Non-pigmented ciliary epithelial cell (primary cell): ENCODE measurements around the gene COA3.

Source experiments
- DNase-seq: peaks from one replicate; pipeline ENCODE4 v3.0.0-alpha.2; 2010; ENCODE audit warnings: low read depth

The COA3 gene

GRCh38 chr17:42798383-42799380 lies at the start of gene COA3, which contains the start of gene CNTD1:
TSS of gene COA3 (minus strand) at chr17:42798704. CDS start at chr17:42798681, 23 bp downstream.
TSS of gene CNTD1 (plus strand) at chr17:42798861. CDS start at chr17:42799068, 207 bp downstream.
- DNase-seq: no peak

GRCh38 chr17:42848093-42848492 lies 49.6 kb upstream of the COA3 start:
- no peak for DNase-seq

- DNase-seq: no peak
These were observed 48.2 kb upstream of the COA3 start for GRCh38 chr17:42846594-42847280.

GRCh38 chr17:42845918-42846593 lies 47.6 kb upstream of the COA3 start:
- DNase-seq: no peak

GRCh38 chr17:42845556-42845917 lies 47.0 kb upstream of the COA3 start:
- no peak for DNase-seq

GRCh38 chr17:42844761-42845555 lies 46.5 kb upstream of the COA3 start:
- DNase-seq: no peak

- no peak for DNase-seq
These were observed 45.8 kb upstream of the COA3 start, which contains the start of gene AOC2 for GRCh38 chr17:42844271-42844670. TSS of gene AOC2 (plus strand) at chr17:42844580. CDS start at chr17:42844627, 47 bp downstream.

- DNase-seq: no peak
These were observed 44.9 kb upstream of the COA3 start for GRCh38 chr17:42843358-42843934.

- DNase-seq: no peak
These were observed 43.6 kb upstream of the COA3 start for GRCh38 chr17:42841975-42842685.

GRCh38 chr17:42835732-42836131 lies 37.2 kb upstream of the COA3 start:
- DNase-seq: no peak

- no peak for DNase-seq
These were observed 35.4 kb upstream of the COA3 start for GRCh38 chr17:42833767-42834422.

- no peak for DNase-seq
These were observed 34.6 kb upstream of the COA3 start, which contains the start of gene PSME3 for GRCh38 chr17:42832934-42833766. TSS of gene PSME3 (plus strand) at chr17:42833397. CDS start at chr17:42833632, 235 bp downstream.

- no peak for DNase-seq
These were observed 33.9 kb upstream of the COA3 start for GRCh38 chr17:42832213-42832933.

GRCh38 chr17:42830971-42831370 lies 32.5 kb upstream of the COA3 start:
- no peak for DNase-seq

GRCh38 chr17:42827472-42827871 lies 29.0 kb upstream of the COA3 start:
- DNase-seq: no peak

- no peak for DNase-seq
These were observed 22.7 kb upstream of the COA3 start for GRCh38 chr17:42821176-42821575.

GRCh38 chr17:42819939-42820535 lies 21.5 kb upstream of the COA3 start:
- no peak for DNase-seq

- DNase-seq: no peak
These were observed 19.9 kb upstream of the COA3 start for GRCh38 chr17:42818379-42818778.
